ENCODE data around the gene WNT4. TPM values are rescaled to one million over a fixed set of nuclear protein-coding genes. Genes with fewer than 3 reads are reported as not detected.

WNT4 gene
- total RNA-seq, 1 experiment from 2014 or later = 0.70 TPM

DNA sequence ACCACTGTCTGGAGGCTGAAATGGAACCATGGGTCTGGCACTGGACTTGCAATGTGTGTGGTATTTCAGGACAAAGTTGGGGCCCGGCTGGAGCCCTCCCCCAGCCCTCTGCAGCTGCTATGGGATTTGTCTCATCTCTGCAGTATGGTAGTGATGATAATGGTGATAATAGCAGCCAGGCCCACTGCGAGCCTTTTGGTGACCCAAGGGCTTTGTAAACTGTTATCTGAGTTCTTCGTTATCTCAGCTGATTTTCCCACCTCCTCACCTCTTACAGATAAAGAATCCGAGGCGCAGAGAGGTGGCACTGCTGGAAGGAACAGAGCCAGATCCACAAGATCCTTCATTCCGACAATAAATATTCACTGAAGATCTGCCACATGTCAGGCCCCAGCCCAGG, 11.7 kb upstream of the WNT4 start (continued):
- TF ChIP-seq ZNF532 (CRISPR knock-in tag; IDR thresholded peaks at IDR 0.05; ENCODE audit: borderline replicate concordance) (no peak), EMX1 (CRISPR knock-in tag; IDR thresholded peaks at IDR 0.05) (no peak), PRRX2 (CRISPR knock-in tag; IDR thresholded peaks at IDR 0.05) (no peak), TP53 (CRISPR knock-in tag; IDR thresholded peaks at IDR 0.05) (no peak), ATF6 (CRISPR knock-in tag; IDR thresholded peaks at IDR 0.05) (no peak), ZNF121 (CRISPR knock-in tag; IDR thresholded peaks at IDR 0.05) (no peak)
- TF ChIP-seq, protein P1, sequence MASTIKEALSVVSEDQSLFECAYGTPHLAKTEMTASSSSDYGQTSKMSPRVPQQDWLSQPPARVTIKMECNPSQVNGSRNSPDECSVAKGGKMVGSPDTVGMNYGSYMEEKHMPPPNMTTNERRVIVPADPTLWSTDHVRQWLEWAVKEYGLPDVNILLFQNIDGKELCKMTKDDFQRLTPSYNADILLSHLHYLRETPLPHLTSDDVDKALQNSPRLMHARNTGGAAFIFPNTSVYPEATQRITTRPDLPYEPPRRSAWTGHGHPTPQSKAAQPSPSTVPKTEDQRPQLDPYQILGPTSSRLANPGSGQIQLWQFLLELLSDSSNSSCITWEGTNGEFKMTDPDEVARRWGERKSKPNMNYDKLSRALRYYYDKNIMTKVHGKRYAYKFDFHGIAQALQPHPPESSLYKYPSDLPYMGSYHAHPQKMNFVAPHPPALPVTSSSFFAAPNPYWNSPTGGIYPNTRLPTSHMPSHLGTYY (CRISPR knock-in tag; IDR thresholded peaks at IDR 0.05) = no peak
- TF ChIP-seq, protein P2, sequence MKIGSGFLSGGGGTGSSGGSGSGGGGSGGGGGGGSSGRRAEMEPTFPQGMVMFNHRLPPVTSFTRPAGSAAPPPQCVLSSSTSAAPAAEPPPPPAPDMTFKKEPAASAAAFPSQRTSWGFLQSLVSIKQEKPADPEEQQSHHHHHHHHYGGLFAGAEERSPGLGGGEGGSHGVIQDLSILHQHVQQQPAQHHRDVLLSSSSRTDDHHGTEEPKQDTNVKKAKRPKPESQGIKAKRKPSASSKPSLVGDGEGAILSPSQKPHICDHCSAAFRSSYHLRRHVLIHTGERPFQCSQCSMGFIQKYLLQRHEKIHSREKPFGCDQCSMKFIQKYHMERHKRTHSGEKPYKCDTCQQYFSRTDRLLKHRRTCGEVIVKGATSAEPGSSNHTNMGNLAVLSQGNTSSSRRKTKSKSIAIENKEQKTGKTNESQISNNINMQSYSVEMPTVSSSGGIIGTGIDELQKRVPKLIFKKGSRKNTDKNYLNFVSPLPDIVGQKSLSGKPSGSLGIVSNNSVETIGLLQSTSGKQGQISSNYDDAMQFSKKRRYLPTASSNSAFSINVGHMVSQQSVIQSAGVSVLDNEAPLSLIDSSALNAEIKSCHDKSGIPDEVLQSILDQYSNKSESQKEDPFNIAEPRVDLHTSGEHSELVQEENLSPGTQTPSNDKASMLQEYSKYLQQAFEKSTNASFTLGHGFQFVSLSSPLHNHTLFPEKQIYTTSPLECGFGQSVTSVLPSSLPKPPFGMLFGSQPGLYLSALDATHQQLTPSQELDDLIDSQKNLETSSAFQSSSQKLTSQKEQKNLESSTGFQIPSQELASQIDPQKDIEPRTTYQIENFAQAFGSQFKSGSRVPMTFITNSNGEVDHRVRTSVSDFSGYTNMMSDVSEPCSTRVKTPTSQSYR (CRISPR knock-in tag; IDR thresholded peaks at IDR 0.05) = no peak

- Mint-ChIP-seq H3K9me3 (no peaks in the 10 kb centered on the region), H3K36me3 (no peaks in the 10 kb centered on the region), H3K4me1 (no peaks in the 10 kb centered on the region), H3K27me3 (ENCODE audit: low read depth) (no peaks in the 10 kb centered on the region), H3K27ac (peak overlapping the region; percentile 22; the same call in 1 of the 2 replicates), H3K4me3 (no peak overlapping the region)
- no peak for DNase-seq (ENCODE audit: low spot score)
- ATAC-seq = no peak
- POLR2A ChIA-PET = no interaction called here
- CTCF ChIA-PET = interaction anchor here (0.6 to 2.4 kb wide), 6 partner anchors 10 to 374 kb away, joined by 3 to 12 read pairs (median 4); partner anchors contain the start of gene WNT4
- TF ChIP-seq E2F5 (CRISPR knock-in tag; IDR thresholded peaks at IDR 0.05) (no peak), SMAD4 (CRISPR knock-in tag; IDR thresholded peaks at IDR 0.05) (no peak), IRF1 (CRISPR knock-in tag; IDR thresholded peaks at IDR 0.05) (no peak), NR1H2 (CRISPR knock-in tag; IDR thresholded peaks at IDR 0.05) (no peak), ZNF317 (CRISPR knock-in tag; IDR thresholded peaks at IDR 0.05; ENCODE audit: borderline replicate concordance, low read depth) (no peak), OVOL2 (CRISPR knock-in tag; IDR thresholded peaks at IDR 0.05; ENCODE audit: borderline replicate concordance) (no peak), NFYB (CRISPR knock-in tag; conservative IDR thresholded peaks at IDR 0.05; ENCODE audit: low read depth) (no peak), ELF4 (CRISPR knock-in tag; IDR thresholded peaks at IDR 0.05; ENCODE audit: low read depth) (no peak), TEAD4 (CRISPR knock-in tag; IDR thresholded peaks at IDR 0.05) (no peak), CBFB (CRISPR knock-in tag; IDR thresholded peaks at IDR 0.05; ENCODE audit: low read depth) (no peak), MYBL2 (CRISPR knock-in tag; IDR thresholded peaks at IDR 0.05) (no peak), JUN (CRISPR knock-in tag; IDR thresholded peaks at IDR 0.05) (no peak), ATF2 (CRISPR knock-in tag; IDR thresholded peaks at IDR 0.05; ENCODE audit: borderline replicate concordance, low read depth) (no peak), FOXK1 (CRISPR knock-in tag; IDR thresholded peaks at IDR 0.05) (no peak)
Measured at GRCh38 chr1:22153660-22154437, 11.0 kb upstream of the WNT4 start.

All from WTC11 (cell line).